ENCODE results near the gene CCDC9.

Gene CCDC9

GRCh38 chr19:47266401-47266941 is 10.1 kb downstream of the CCDC9 start:
- Histone ChIP-seq H3K27me3 (ENCODE audit: insufficient read depth, low read length) (no peaks in the 10 kb centered on the region), H3K9me3 (ENCODE audit: low read length) (no peaks in the 10 kb centered on the region), H3K4me2 (ENCODE audit: low read length) (no peak overlapping the region), H4K20me1 (ENCODE audit: insufficient read depth, low read length) (no peaks in the 10 kb centered on the region), H3K36me3 (ENCODE audit: insufficient read depth, low read length) (peaks cover 28% of the 10 kb centered on the region), H3K27ac (ENCODE audit: low read depth, low read length, poor library complexity, severe bottlenecking) (no peak overlapping the region), H3K4me3 (ENCODE audit: low read depth, low read length, poor library complexity, severe bottlenecking) (no peak overlapping the region), H3K9ac (ENCODE audit: low read length) (no peak overlapping the region), H3K9me2 (ENCODE audit: low read depth, low read length) (no peaks in the 10 kb centered on the region), H3K4me1 (ENCODE audit: insufficient read depth, low read length, severe bottlenecking) (peaks cover 12% of the 10 kb centered on the region), H3F3A (ENCODE audit: insufficient read depth, low read length) (no peaks in the 10 kb centered on the region), H2AFZ (ENCODE audit: low read length) (no peak overlapping the region), H3K79me2 (ENCODE audit: insufficient read depth, low read length) (no peaks in the 10 kb centered on the region)
- no peak for TF ChIP-seq EZH2 (IDR thresholded peaks at IDR 0.05; ENCODE audit: borderline replicate concordance, low read length)
- TF ChIP-seq CTCF (IDR thresholded peaks at IDR 0.05; ENCODE audit: low read length) = no peak

- no peaks in the 10 kb centered on the region for H3K27me3 ChIP-seq (ENCODE audit: insufficient read depth, low read length)
- TF ChIP-seq EZH2 (IDR thresholded peaks at IDR 0.05; ENCODE audit: borderline replicate concordance, low read length) (no peak), CTCF (IDR thresholded peaks at IDR 0.05; ENCODE audit: low read length) (no peak)
- H3K9me2 ChIP-seq (ENCODE audit: low read depth, low read length) = no peaks in the 10 kb centered on the region
- H3K27ac ChIP-seq (ENCODE audit: low read depth, low read length, poor library complexity, severe bottlenecking) = no peak overlapping the region
- no peaks in the 10 kb centered on the region for H3K79me2 ChIP-seq (ENCODE audit: insufficient read depth, low read length)
- H3K9ac ChIP-seq (ENCODE audit: low read length) = no peak overlapping the region
- no peak overlapping the region for H3K4me2 ChIP-seq (ENCODE audit: low read length)
- H3F3A ChIP-seq (ENCODE audit: insufficient read depth, low read length) = no peaks in the 10 kb centered on the region
- peaks cover 28% of the 10 kb centered on the region for H3K36me3 ChIP-seq (ENCODE audit: insufficient read depth, low read length)
- H3K4me3 ChIP-seq (ENCODE audit: low read depth, low read length, poor library complexity, severe bottlenecking) = no peak overlapping the region
- H3K4me1 ChIP-seq (ENCODE audit: insufficient read depth, low read length, severe bottlenecking) = peaks cover 7% of the 10 kb centered on the region
- no peaks in the 10 kb centered on the region for H3K9me3 ChIP-seq (ENCODE audit: low read length)
- H4K20me1 ChIP-seq (ENCODE audit: insufficient read depth, low read length) = no peaks in the 10 kb centered on the region
- H2AFZ ChIP-seq (ENCODE audit: low read length) = no peak overlapping the region
Measured at GRCh38 chr19:47267350-47267759, 11.0 kb downstream of the CCDC9 start.

- H3K9me2 ChIP-seq (ENCODE audit: low read depth, low read length) = no peaks in the 10 kb centered on the region
- H3K9me3 ChIP-seq (ENCODE audit: low read length) = no peaks in the 10 kb centered on the region
- no peak overlapping the region for H3K9ac ChIP-seq (ENCODE audit: low read length)
- H2AFZ ChIP-seq (ENCODE audit: low read length) = no peak overlapping the region
- no peaks in the 10 kb centered on the region for H3K79me2 ChIP-seq (ENCODE audit: insufficient read depth, low read length)
- H3K36me3 ChIP-seq (ENCODE audit: insufficient read depth, low read length) = peaks cover 28% of the 10 kb centered on the region
- no peak overlapping the region for H3K27ac ChIP-seq (ENCODE audit: low read depth, low read length, poor library complexity, severe bottlenecking)
- no peaks in the 10 kb centered on the region for H4K20me1 ChIP-seq (ENCODE audit: insufficient read depth, low read length)
- no peak overlapping the region for H3K4me2 ChIP-seq (ENCODE audit: low read length)
- H3K27me3 ChIP-seq (ENCODE audit: insufficient read depth, low read length) = no peaks in the 10 kb centered on the region
- peaks cover 8% of the 10 kb centered on the region for H3K4me1 ChIP-seq (ENCODE audit: insufficient read depth, low read length, severe bottlenecking)
- no peak overlapping the region for H3K4me3 ChIP-seq (ENCODE audit: low read depth, low read length, poor library complexity, severe bottlenecking)
- no peaks in the 10 kb centered on the region for H3F3A ChIP-seq (ENCODE audit: insufficient read depth, low read length)
- no peak for TF ChIP-seq EZH2 (IDR thresholded peaks at IDR 0.05; ENCODE audit: borderline replicate concordance, low read length)
- no peak for TF ChIP-seq CTCF (IDR thresholded peaks at IDR 0.05; ENCODE audit: low read length)
Measured at GRCh38 chr19:47268028-47268427, 11.7 kb downstream of the CCDC9 start.
